GM18505 (cell line): ENCODE measurements around the gene UNC119.

Experiments
- ATAC-seq: cut with Tn5 transposase; IDR thresholded peaks from one replicate; pipeline ENCODE4 v1.9.1; 2021; ENCODE audit not compliant: unreplicated experiment
- POLR2A ChIP-seq: IDR thresholded peaks from 4 replicates; pipeline ENCODE4 v1.6.1; 2011; ENCODE audit warnings: borderline replicate concordance; ENCODE audit not compliant: insufficient read depth, insufficient read length; ENCODE audit errors: extremely low read depth

UNC119 gene

GRCh38 chr17:28500712-28501379 lies 51.6 kb downstream of the UNC119 start:
- TF ChIP-seq POLR2A = peak; percentile 34
- ATAC-seq = no peak

- TF ChIP-seq POLR2A = no peak
- no peak for ATAC-seq
These were observed 52.6 kb downstream of the UNC119 start for GRCh38 chr17:28499684-28500357.

GRCh38 chr17:28499364-28499664 lies 53.1 kb downstream of the UNC119 start:
- TF ChIP-seq POLR2A = no peak
- no peak for ATAC-seq

- ATAC-seq = no peak
- TF ChIP-seq POLR2A = no peak
These were observed 53.6 kb downstream of the UNC119 start for GRCh38 chr17:28498652-28499363.

GRCh38 chr17:28497931-28498330 lies 54.5 kb downstream of the UNC119 start:
- TF ChIP-seq POLR2A = no peak
- no peak for ATAC-seq
